ENCODE measurements around the gene HECTD4. TPM values are rescaled to one million over a fixed set of nuclear protein-coding genes. Genes with fewer than 3 reads are reported as not detected.

The HECTD4 gene
- total RNA-seq, 4 donors from 2014 or later = 28.2 to 54.4 (median 33.7) TPM

GRCh38 chr12:112216223-112216622 is 166.0 kb downstream of the HECTD4 start:
- TF ChIP-seq CTCF (IDR thresholded peaks at IDR 0.05; ENCODE audit: low read depth) = no peak

GRCh38 chr12:112214064-112214463 is 168.2 kb downstream of the HECTD4 start:
- TF ChIP-seq CTCF (IDR thresholded peaks at IDR 0.05; ENCODE audit: low read depth) = no peak

GRCh38 chr12:112208301-112208910 is 173.8 kb downstream of the HECTD4 start:
- TF ChIP-seq CTCF (IDR thresholded peaks at IDR 0.05; ENCODE audit: low read depth) = no peak

GRCh38 chr12:112207397-112207924 is 174.8 kb downstream of the HECTD4 start:
- no peak for TF ChIP-seq CTCF (IDR thresholded peaks at IDR 0.05; ENCODE audit: low read depth)

- no peak for TF ChIP-seq CTCF (IDR thresholded peaks at IDR 0.05; ENCODE audit: low read depth)
Observed at GRCh38 chr12:112206944-112207343, 175.3 kb downstream of the HECTD4 start.

GRCh38 chr12:112199136-112199535 is 183.1 kb downstream of the HECTD4 start:
- TF ChIP-seq CTCF (IDR thresholded peaks at IDR 0.05; ENCODE audit: low read depth) = no peak

GRCh38 chr12:112198120-112198733 is 184.0 kb downstream of the HECTD4 start:
- no peak for TF ChIP-seq CTCF (IDR thresholded peaks at IDR 0.05; ENCODE audit: low read depth)
